ENCODE measurements around the gene SLC30A7. TPM values are rescaled to one million over a fixed set of nuclear protein-coding genes. Genes with fewer than 3 reads are reported as not detected.
"Not testable (repeated sequence)": the region's sequence is repeated elsewhere in the genome, so short reads cannot be mapped to it uniquely, and the experiment has no call there.

The SLC30A7 gene
- total RNA-seq, 2 experiments from 2014 or later: 29.1 to 33.3 TPM

DNA sequence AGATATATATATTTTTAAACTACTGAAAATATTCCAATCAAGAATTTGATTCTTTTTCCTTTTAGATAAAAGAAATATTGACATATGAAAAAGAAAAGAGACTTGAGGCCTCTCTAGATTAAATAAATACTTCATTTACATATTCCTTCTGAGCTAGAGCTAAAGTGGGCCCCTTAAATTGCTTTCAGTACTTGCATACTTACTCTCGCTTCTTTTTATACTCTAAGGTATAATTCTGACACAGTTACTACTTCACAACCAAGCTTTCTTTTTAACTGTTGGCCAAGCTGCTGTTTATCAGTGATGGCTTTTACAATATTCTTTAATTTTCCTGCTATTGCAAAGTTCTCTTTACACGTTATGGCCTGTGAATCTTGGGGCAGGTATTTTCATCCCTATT, 25.9 kb upstream of the SLC30A7 start:
- Mint-ChIP-seq H3K4me3 (no peak overlapping the region), H3K27ac (no peak overlapping the region)

DNA sequence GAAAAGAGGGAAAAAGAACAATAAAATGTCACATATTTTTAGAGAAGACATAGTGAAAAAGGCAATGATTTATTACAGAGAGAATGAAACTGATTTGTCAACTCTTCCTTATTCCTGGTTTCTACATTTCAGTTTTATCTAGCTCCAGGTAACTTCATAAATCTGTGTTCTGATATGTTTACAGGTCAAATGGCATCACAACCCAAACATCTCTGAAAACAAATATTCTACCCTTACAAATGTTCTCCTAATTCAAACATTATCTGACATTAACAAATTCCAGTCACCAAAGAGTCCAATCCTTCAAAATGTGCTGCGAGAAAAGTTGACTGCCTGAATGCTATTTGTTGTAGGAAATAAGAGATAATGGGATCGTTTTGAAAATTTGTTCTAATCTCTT, 21.5 kb upstream of the SLC30A7 start:
- ATAC-seq: no peak
- no peaks in the 10 kb centered on the region for H3K9me3 Mint-ChIP-seq (ENCODE audit: low read depth)

More for the DNA sequence above, 25.9 kb upstream of the SLC30A7 start:
- Mint-ChIP-seq H3K27me3 (no peaks in the 10 kb centered on the region), H3K9me3 (ENCODE audit: low read depth) (no peaks in the 10 kb centered on the region), H3K36me3 (peaks cover 4% of the 10 kb centered on the region), H3K4me1 (peaks cover 3% of the 10 kb centered on the region)
- ATAC-seq: no peak
- CTCF ChIA-PET: interaction anchor here (1.3 to 6.2 kb wide), 5 partner anchors 263 to 516 kb away, joined by 3 to 103 read pairs (median 9); partner anchors contain the start of gene CDC14A
- DNase-seq: no peak

DNA sequence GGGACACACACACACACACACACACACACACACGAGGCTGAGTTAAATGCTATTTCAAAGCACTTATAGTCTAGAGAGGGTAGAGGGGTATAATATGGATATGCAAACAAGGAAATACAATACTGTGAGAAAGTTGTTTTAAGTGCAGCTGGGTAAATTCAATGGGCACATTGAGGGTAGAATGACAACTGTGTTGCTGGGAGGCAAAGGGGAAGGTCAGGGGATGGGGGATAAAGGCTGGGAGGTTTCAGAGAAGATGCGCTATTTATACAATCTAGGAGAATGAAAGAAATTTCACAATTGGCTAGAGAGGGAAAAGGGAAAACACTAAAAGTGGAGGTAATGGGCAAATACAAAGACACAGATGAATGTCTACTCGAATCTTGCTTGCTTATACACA, 20.7 kb upstream of the SLC30A7 start:
- Mint-ChIP-seq H3K9me3 (ENCODE audit: low read depth) (no peaks in the 10 kb centered on the region), H3K27me3 (no peaks in the 10 kb centered on the region), H3K36me3 (peaks cover 4% of the 10 kb centered on the region), H3K4me3 (no peak overlapping the region), H3K27ac (no peak overlapping the region), H3K4me1 (no peaks in the 10 kb centered on the region)
- DNase-seq: no peak
- ATAC-seq: no peak
- CTCF ChIA-PET: interaction anchor here (1.6 kb wide), 1 partner anchor 17 kb away, joined by 5 read pairs; no protein-coding TSS in a partner anchor

More for the DNA sequence above, 21.5 kb upstream of the SLC30A7 start:
- CTCF ChIA-PET: no interaction called here
- Mint-ChIP-seq H3K4me1 (no peaks in the 10 kb centered on the region), H3K36me3 (peaks cover 4% of the 10 kb centered on the region), H3K27ac (no peak overlapping the region), H3K27me3 (no peaks in the 10 kb centered on the region), H3K4me3 (no peak overlapping the region)
- DNase-seq: no peak

DNA sequence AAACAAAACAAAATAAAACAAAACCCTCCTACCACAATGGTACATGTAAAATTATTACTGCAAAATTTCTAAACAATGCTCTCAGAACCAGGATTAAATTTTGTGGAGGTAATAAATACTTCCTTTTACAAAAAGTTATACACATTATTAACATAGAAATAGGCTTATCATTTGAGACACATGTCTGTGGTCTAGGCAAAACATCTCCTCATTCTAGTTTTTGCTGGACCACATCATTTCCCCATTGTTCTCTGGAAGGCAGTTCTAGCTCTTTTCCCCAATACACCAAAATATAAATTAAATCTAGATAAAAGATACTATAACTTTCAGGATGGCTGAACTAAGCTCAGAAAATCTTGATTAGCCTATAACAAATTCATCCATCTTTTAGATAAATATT, 19.6 kb upstream of the SLC30A7 start:
- Mint-ChIP-seq H3K36me3 (peaks cover 4% of the 10 kb centered on the region), H3K4me1 (no peaks in the 10 kb centered on the region), H3K9me3 (ENCODE audit: low read depth) (no peaks in the 10 kb centered on the region), H3K4me3 (no peak overlapping the region), H3K27me3 (no peaks in the 10 kb centered on the region), H3K27ac (no peak overlapping the region)
- CTCF ChIA-PET: interaction anchor here (0.8 to 1.6 kb wide), 3 partner anchors 9 to 413 kb away, joined by 3 to 5 read pairs (median 4); no protein-coding TSS in a partner anchor
- ATAC-seq: no peak
- DNase-seq: no peak

DNA sequence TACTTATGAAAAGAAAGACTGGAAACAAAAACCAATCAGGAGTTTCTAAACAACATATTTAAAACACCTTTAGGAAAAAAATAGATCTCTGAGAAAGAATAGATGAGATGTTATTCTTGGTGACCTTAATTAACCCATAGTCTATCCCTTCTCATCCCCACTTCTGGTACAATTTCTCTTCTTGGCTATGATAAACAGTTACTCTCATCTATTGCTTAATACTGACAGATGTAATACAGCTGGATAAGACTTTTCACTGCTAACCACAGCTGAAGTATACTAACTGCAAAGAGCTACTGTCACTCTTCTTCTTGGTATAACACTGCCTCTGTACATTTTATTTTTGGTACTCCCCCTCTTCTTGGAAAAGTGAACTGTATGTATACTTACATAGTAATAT, 16.5 kb upstream of the SLC30A7 start:
- ATAC-seq (no peak), DNase-seq (no peak)
- CTCF ChIA-PET: interaction anchor here (1.0 to 2.3 kb wide), 2 partner anchors 11 to 16 kb away, joined by 3 to 8 read pairs; partner anchors contain the start of gene EXTL2
- Mint-ChIP-seq H3K27ac (no peak overlapping the region), H3K4me3 (no peak overlapping the region), H3K27me3 (no peaks in the 10 kb centered on the region), H3K36me3 (peaks cover 1% of the 10 kb centered on the region), H3K4me1 (no peaks in the 10 kb centered on the region), H3K9me3 (ENCODE audit: low read depth) (no peaks in the 10 kb centered on the region)

- no peaks in the 10 kb centered on the region for H3K4me1 Mint-ChIP-seq
- DNase-seq (no peak), ATAC-seq (no peak)
- CTCF ChIA-PET: interaction anchor here (2.3 kb wide), 1 partner anchor 13 kb away, joined by 8 read pairs; no protein-coding TSS in a partner anchor
- H3K4me3 Mint-ChIP-seq: no peak overlapping the region
- H3K27ac Mint-ChIP-seq: no peak overlapping the region
- H3K27me3 Mint-ChIP-seq: no peaks in the 10 kb centered on the region
- no peaks in the 10 kb centered on the region for H3K36me3 Mint-ChIP-seq
- H3K9me3 Mint-ChIP-seq (ENCODE audit: low read depth): no peaks in the 10 kb centered on the region
Measured at GRCh38 chr1:100881687-100882086, 14.2 kb upstream of the SLC30A7 start.

- no peak overlapping the region for H3K27ac Mint-ChIP-seq
- ATAC-seq: no peak
Measured at GRCh38 chr1:100882698-100883097, 13.2 kb upstream of the SLC30A7 start.

GRCh38 chr1:100883963-100884362, 11.9 kb upstream of the SLC30A7 start:
- Mint-ChIP-seq H3K36me3 (peaks cover 5% of the 10 kb centered on the region), H3K4me1 (no peaks in the 10 kb centered on the region), H3K4me3 (no peak overlapping the region), H3K9me3 (ENCODE audit: low read depth) (peaks cover 2% of the 10 kb centered on the region), H3K27me3 (no peaks in the 10 kb centered on the region), H3K27ac (no peak overlapping the region)
- CTCF ChIA-PET: interaction anchor here (1.0 to 1.6 kb wide), 3 partner anchors 10 to 405 kb away, joined by 3 to 4 read pairs (median 4); partner anchors contain the start of gene EXTL2
- DNase-seq (no peak), ATAC-seq (no peak)

More at GRCh38 chr1:100882698-100883097, 13.2 kb upstream of the SLC30A7 start:
- CTCF ChIA-PET: interaction anchor here (1.0 kb wide), 1 partner anchor 14 kb away, joined by 4 read pairs; no protein-coding TSS in a partner anchor
- H3K4me1 Mint-ChIP-seq: no peaks in the 10 kb centered on the region
- no peaks in the 10 kb centered on the region for H3K36me3 Mint-ChIP-seq
- no peaks in the 10 kb centered on the region for H3K27me3 Mint-ChIP-seq
- H3K9me3 Mint-ChIP-seq (ENCODE audit: low read depth): no peaks in the 10 kb centered on the region
- no peak overlapping the region for H3K4me3 Mint-ChIP-seq
- no peak for DNase-seq

GRCh38 chr1:100889007-100889406, 6.9 kb upstream of the SLC30A7 start:
- Mint-ChIP-seq H3K4me1 (peaks cover 15% of the 10 kb centered on the region), H3K36me3 (peaks cover 26% of the 10 kb centered on the region), H3K9me3 (ENCODE audit: low read depth) (peaks cover 15% of the 10 kb centered on the region)
- H3K27me3 Mint-ChIP-seq, DNase-seq, H3K27ac Mint-ChIP-seq, H3K4me3 Mint-ChIP-seq, CTCF ChIA-PET, ATAC-seq: not testable (repeated sequence)

DNA sequence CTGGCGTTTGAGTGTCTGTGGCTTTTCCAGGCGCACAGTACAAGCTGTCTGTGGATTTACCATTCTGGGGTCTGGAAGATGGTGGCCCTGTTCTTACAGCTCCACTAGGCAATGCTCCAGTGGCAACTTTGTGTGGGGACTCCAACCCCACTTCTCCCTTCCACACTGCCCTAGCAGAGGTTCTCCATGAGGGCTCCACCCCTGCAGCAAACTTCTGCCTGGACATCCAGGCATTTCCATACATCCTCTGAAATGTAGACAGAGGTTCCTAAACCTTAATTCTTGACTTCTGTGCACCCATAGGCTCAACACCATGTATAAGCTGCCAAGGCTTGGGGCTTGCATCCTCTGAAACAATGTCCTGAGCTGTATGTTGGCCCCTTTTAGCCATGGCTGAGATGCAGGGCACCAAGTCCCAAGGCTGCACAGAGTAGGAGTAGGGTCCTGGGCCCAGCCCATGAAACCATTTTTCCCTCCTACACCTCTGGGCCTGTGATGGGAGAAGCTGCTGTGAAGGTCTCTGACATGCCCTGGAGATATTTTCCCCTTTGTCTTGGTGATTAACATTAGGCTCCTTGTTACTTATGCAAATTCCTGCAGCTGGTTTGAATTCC, 5.9 kb upstream of the SLC30A7 start:
- not testable (repeated sequence) for ATAC-seq, DNase-seq, H3K27ac Mint-ChIP-seq, H3K27me3 Mint-ChIP-seq, H3K4me3 Mint-ChIP-seq
- H3K4me1 Mint-ChIP-seq: peaks cover 19% of the 10 kb centered on the region
- CTCF ChIA-PET: interaction anchor here (1.0 kb wide), 1 partner anchor 468 kb away, joined by 3 read pairs; no protein-coding TSS in a partner anchor
- peaks cover 26% of the 10 kb centered on the region for H3K36me3 Mint-ChIP-seq
- H3K9me3 Mint-ChIP-seq (ENCODE audit: low read depth): peaks cover 15% of the 10 kb centered on the region

- H3K4me1 Mint-ChIP-seq: peaks cover 19% of the 10 kb centered on the region
- H3K4me3 Mint-ChIP-seq: no peak overlapping the region
- H3K36me3 Mint-ChIP-seq: peaks cover 26% of the 10 kb centered on the region
- DNase-seq (no peak), ATAC-seq (no peak)
- CTCF ChIA-PET: interaction anchor here (1.7 kb wide), 1 partner anchor 23 kb away, joined by 3 read pairs; no protein-coding TSS in a partner anchor
- no peaks in the 10 kb centered on the region for H3K27me3 Mint-ChIP-seq
- peaks cover 15% of the 10 kb centered on the region for H3K9me3 Mint-ChIP-seq (ENCODE audit: low read depth)
- H3K27ac Mint-ChIP-seq: no peak overlapping the region
Measured at GRCh38 chr1:100891380-100891779, 4.5 kb upstream of the SLC30A7 start.

DNA sequence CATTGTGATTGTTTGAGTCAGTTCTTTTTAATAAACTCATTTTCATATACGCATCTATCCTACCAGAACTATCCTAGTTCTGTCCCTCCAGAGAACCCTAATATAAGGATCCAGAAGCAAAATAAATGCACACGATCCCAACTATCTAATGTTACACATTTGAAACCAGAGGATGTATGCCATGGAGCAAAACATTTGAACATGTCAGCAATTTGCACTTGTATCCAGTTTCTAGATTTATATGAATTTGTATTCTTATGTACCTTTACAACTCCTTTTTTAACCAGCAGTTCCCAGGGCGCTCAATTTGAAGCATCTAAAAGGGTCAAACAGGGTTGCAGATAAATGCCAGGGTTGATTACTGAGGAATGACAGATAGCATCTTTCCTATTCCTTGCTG, 3.3 kb upstream of the SLC30A7 start:
- DNase-seq: no peak
- Mint-ChIP-seq H3K27ac (no peak overlapping the region), H3K4me1 (peaks cover 27% of the 10 kb centered on the region), H3K4me3 (no peak overlapping the region), H3K27me3 (no peaks in the 10 kb centered on the region), H3K9me3 (ENCODE audit: low read depth) (peaks cover 15% of the 10 kb centered on the region), H3K36me3 (peaks cover 29% of the 10 kb centered on the region)
- CTCF ChIA-PET: interaction anchor here (1.7 kb wide), 1 partner anchor 16 kb away, joined by 5 read pairs; no protein-coding TSS in a partner anchor
- ATAC-seq: no peak

DNA sequence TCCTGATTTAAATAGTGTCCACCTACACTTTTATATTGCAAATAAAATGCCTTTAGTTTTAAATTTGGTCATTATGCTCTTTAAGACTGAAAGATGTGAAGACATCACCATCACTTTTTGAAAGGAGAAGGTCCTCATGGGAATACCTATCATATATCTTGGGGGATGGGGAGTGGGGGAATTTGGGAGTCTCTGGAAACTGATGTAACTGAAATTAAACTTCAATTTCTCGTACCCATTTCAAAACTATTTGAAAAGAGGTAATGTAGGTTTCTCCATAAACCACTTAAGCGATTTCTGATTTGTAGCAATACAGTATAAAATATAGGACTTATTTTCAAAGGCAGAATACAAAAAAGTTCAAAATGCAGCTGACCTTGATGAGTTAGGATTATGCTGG, 2.2 kb upstream of the SLC30A7 start:
- Mint-ChIP-seq H3K4me3 (peak overlapping the region; percentile 42), H3K9me3 (ENCODE audit: low read depth) (peaks cover 12% of the 10 kb centered on the region), H3K27ac (no peak overlapping the region), H3K4me1 (peaks cover 35% of the 10 kb centered on the region), H3K27me3 (no peaks in the 10 kb centered on the region), H3K36me3 (peaks cover 34% of the 10 kb centered on the region)
- CTCF ChIA-PET: interaction anchor here (1.3 to 2.4 kb wide), 5 partner anchors 10 to 416 kb away, joined by 3 to 11 read pairs (median 4); no protein-coding TSS in a partner anchor
- no peak for DNase-seq
- ATAC-seq: no peak
